ENCODE results near the gene BICDL1.
A peak's percentile ranks its signal among the peaks of the same experiment; 100 is the strongest.

DNA sequence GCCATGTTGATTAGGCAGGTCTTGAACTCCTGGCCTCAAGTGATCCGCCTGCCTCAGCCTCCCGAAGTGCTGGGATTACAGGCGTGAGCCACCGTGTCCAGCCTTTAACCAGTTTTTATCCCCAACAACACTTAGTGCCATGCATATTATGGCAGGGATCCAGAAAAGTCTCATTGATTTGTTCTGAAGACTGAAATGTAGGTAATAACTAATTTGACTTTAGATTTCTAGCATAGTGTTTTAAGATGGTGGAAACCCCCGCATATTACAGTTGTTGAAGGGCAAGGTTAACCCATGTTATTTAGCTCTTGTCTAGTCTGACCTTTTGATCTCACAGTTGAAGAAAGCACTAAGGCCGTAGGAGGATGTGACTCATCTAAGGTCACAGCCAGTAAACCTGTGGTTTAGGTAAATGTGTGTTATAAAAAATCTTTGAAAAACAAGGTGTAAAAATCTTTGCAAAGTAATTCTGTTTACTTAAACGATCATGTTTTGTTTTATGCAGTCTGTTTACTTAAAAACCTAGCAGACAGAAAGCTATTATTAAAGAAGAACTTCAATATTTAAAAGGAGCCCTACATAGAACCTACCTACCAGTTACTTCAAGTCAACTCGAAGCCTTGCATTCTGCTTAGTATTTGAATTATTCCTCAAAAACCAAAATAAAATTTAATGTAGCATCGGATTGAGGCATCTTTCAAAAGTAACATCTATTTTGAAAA, 24.8 kb downstream of the BICDL1 start:
- TF ChIP-seq, protein P1, sequence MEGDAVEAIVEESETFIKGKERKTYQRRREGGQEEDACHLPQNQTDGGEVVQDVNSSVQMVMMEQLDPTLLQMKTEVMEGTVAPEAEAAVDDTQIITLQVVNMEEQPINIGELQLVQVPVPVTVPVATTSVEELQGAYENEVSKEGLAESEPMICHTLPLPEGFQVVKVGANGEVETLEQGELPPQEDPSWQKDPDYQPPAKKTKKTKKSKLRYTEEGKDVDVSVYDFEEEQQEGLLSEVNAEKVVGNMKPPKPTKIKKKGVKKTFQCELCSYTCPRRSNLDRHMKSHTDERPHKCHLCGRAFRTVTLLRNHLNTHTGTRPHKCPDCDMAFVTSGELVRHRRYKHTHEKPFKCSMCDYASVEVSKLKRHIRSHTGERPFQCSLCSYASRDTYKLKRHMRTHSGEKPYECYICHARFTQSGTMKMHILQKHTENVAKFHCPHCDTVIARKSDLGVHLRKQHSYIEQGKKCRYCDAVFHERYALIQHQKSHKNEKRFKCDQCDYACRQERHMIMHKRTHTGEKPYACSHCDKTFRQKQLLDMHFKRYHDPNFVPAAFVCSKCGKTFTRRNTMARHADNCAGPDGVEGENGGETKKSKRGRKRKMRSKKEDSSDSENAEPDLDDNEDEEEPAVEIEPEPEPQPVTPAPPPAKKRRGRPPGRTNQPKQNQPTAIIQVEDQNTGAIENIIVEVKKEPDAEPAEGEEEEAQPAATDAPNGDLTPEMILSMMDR (IDR thresholded peaks at IDR 0.05) = no peak
- peak; percentile 59; the same call in 1 of the 2 replicates for TF ChIP-seq POLR2AphosphoS5 (IDR thresholded peaks at IDR 0.05; ENCODE audit: low read depth, low read length)

Measured in Panc1 (cell line).